Measurements from ENCODE around the gene FRRS1L. TPM values are rescaled to one million over a fixed set of nuclear protein-coding genes. Genes with fewer than 3 reads are reported as not detected.

Gene FRRS1L
- total and polyA plus RNA-seq, 2 donors (not counting 1 experiment from before 2014, with no cell fraction given), result not detected

GRCh38 chr9:109100543-109101201 lies 66.4 kb downstream of the FRRS1L start:
- Mint-ChIP-seq H3K9me3 (ENCODE audit: insufficient read depth) (no peaks in the 10 kb centered on the region), H3K4me3 (no peak overlapping the region), H3K27me3 (no peaks in the 10 kb centered on the region), H3K4me1 (peaks cover 35% of the 10 kb centered on the region), H3K27ac (no peak overlapping the region)
- Histone ChIP-seq H3K4me3 (ENCODE audit: control extremely low read depth in 1 of 5, extremely low read depth in 1 of 5, insufficient read depth in 1 of 5, low read depth in 2 of 5, low read length in 4 of 5) (no peak overlapping the region), H2AFZ (ENCODE audit: insufficient read depth, low read depth, low read length, poor library complexity, severe bottlenecking) (no peak overlapping the region), H3K27ac (ENCODE audit: low read length in 2 of 2) (no peak overlapping the region), H3K36me3 (replicated peaks in 1 of 2; ENCODE audit: control extremely low read depth in 1 of 2, control insufficient read depth in 1 of 2, extremely low read depth in 1 of 2, insufficient read depth in 2 of 2, low read length in 1 of 2) (peaks cover 0 to 28% of the 10 kb centered on the region in 2 experiments), H3K9me3 (ENCODE audit: control extremely low read depth in 1 of 3, control insufficient read depth in 2 of 3, insufficient read depth in 1 of 3, low read length in 2 of 3) (no peaks in the 10 kb centered on the region), H3K27me3 (replicated peaks in 1 of 4; ENCODE audit: control extremely low read depth in 1 of 4, control insufficient read depth in 3 of 4, insufficient read depth in 4 of 4, low read length in 3 of 4) (no peaks in the 10 kb centered on the region), H3K4me2 (replicated peaks; ENCODE audit: low read depth, low read length, poor library complexity, severe bottlenecking) (no peak overlapping the region), H3K9ac (ENCODE audit: low read length) (no peak overlapping the region), H3K4me1 (ENCODE audit: control insufficient read depth in 2 of 2, insufficient read depth in 2 of 2, low read length in 2 of 2) (peaks cover 3 to 9% of the 10 kb centered on the region in 2 donors), H4K20me1 (ENCODE audit: control insufficient read depth, insufficient read depth, low read length, poor library complexity, severe bottlenecking) (peaks cover 45% of the 10 kb centered on the region), H3K79me2 (ENCODE audit: control insufficient read depth, insufficient read depth, low read length) (peaks cover 77% of the 10 kb centered on the region)
- ATAC-seq (ENCODE audit: low read depth) (no peak), DNase-seq (no peak)
- CTCF ChIA-PET, result no interaction called here
- intact Hi-C loops (cut with micrococcal nuclease), result no loop called here
- WGBS (ENCODE audit: insufficient coverage), result 90% methylated on average over 1 of the region's 3 CpGs
- TF ChIP-seq, protein P1, sequence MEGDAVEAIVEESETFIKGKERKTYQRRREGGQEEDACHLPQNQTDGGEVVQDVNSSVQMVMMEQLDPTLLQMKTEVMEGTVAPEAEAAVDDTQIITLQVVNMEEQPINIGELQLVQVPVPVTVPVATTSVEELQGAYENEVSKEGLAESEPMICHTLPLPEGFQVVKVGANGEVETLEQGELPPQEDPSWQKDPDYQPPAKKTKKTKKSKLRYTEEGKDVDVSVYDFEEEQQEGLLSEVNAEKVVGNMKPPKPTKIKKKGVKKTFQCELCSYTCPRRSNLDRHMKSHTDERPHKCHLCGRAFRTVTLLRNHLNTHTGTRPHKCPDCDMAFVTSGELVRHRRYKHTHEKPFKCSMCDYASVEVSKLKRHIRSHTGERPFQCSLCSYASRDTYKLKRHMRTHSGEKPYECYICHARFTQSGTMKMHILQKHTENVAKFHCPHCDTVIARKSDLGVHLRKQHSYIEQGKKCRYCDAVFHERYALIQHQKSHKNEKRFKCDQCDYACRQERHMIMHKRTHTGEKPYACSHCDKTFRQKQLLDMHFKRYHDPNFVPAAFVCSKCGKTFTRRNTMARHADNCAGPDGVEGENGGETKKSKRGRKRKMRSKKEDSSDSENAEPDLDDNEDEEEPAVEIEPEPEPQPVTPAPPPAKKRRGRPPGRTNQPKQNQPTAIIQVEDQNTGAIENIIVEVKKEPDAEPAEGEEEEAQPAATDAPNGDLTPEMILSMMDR (IDR thresholded peaks at IDR 0.05), result no peak
- TF ChIP-seq EZH2 (IDR thresholded peaks at IDR 0.05; ENCODE audit: borderline replicate concordance, insufficient read depth, low read depth, low read length, poor library complexity, severe bottlenecking), result no peak
- POLR2A ChIA-PET, result no interaction called here

- H4K20me1 ChIP-seq (ENCODE audit: control insufficient read depth, insufficient read depth, low read length, poor library complexity, severe bottlenecking), result peaks cover 54% of the 10 kb centered on the region
- H3K4me3 Mint-ChIP-seq, result no peak overlapping the region
- no peak overlapping the region for H3K4me2 ChIP-seq (replicated peaks; ENCODE audit: low read depth, low read length, poor library complexity, severe bottlenecking)
- intact Hi-C loops (cut with micrococcal nuclease), result no loop called here
- no peaks in the 10 kb centered on the region for H3K27me3 Mint-ChIP-seq
- no peak overlapping the region for H3K9ac ChIP-seq (ENCODE audit: low read length)
- no peak overlapping the region for H2AFZ ChIP-seq (ENCODE audit: insufficient read depth, low read depth, low read length, poor library complexity, severe bottlenecking)
- CTCF ChIA-PET, result no interaction called here
- H3K4me3 ChIP-seq (ENCODE audit: control extremely low read depth in 1 of 5, extremely low read depth in 1 of 5, insufficient read depth in 1 of 5, low read depth in 2 of 5, low read length in 4 of 5), result no peak overlapping the region
- no peak overlapping the region for H3K27ac Mint-ChIP-seq
- POLR2A ChIA-PET, result no interaction called here
- peaks cover 3 to 9% of the 10 kb centered on the region in 2 donors for H3K4me1 ChIP-seq (ENCODE audit: control insufficient read depth in 2 of 2, insufficient read depth in 2 of 2, low read length in 2 of 2)
- no peaks in the 10 kb centered on the region for H3K27me3 ChIP-seq (replicated peaks in 1 of 4; ENCODE audit: control extremely low read depth in 1 of 4, control insufficient read depth in 3 of 4, insufficient read depth in 4 of 4, low read length in 3 of 4)
- no peak overlapping the region for H3K27ac ChIP-seq (ENCODE audit: low read length in 2 of 2)
- H3K36me3 ChIP-seq (replicated peaks in 1 of 2; ENCODE audit: control extremely low read depth in 1 of 2, control insufficient read depth in 1 of 2, extremely low read depth in 1 of 2, insufficient read depth in 2 of 2, low read length in 1 of 2), result peaks cover 0 to 31% of the 10 kb centered on the region in 2 experiments
- no peaks in the 10 kb centered on the region for H3K9me3 ChIP-seq (ENCODE audit: control extremely low read depth in 1 of 3, control insufficient read depth in 2 of 3, insufficient read depth in 1 of 3, low read length in 2 of 3)
- TF ChIP-seq, protein P1 (IDR thresholded peaks at IDR 0.05), result no peak
- no peak for TF ChIP-seq EZH2 (IDR thresholded peaks at IDR 0.05; ENCODE audit: borderline replicate concordance, insufficient read depth, low read depth, low read length, poor library complexity, severe bottlenecking)
- peaks cover 35% of the 10 kb centered on the region for H3K4me1 Mint-ChIP-seq
- no CpG with 5 or more reads among the region's 2 CpGs for WGBS (ENCODE audit: insufficient coverage)
- DNase-seq (no peak), ATAC-seq (ENCODE audit: low read depth) (no peak)
- no peaks in the 10 kb centered on the region for H3K9me3 Mint-ChIP-seq (ENCODE audit: insufficient read depth)
- peaks cover 62% of the 10 kb centered on the region for H3K79me2 ChIP-seq (ENCODE audit: control insufficient read depth, insufficient read depth, low read length)
These were observed 68.1 kb downstream of the FRRS1L start for GRCh38 chr9:109098960-109099308.

Data from B cell (primary cell).